ENCODE measurements around the gene ACY1.
"Not testable (repeated sequence)": the region's sequence is repeated elsewhere in the genome, so short reads cannot be mapped to it uniquely, and the experiment has no call there.

ACY1 gene

GRCh38 chr3:51983578-51984268, 388 bp downstream of the ACY1 start:
- DNase-seq (ENCODE audit: low spot score) = no peak

- DNase-seq (ENCODE audit: low spot score) = no peak
These were observed 923 bp downstream of the ACY1 start for GRCh38 chr3:51984269-51984647.

GRCh38 chr3:51985063-51985462, 1.7 kb downstream of the ACY1 start:
- DNase-seq (ENCODE audit: low spot score) = no peak

- DNase-seq (ENCODE audit: low spot score) = no peak
These were observed 2.9 kb downstream of the ACY1 start for GRCh38 chr3:51986010-51986947.

GRCh38 chr3:51987568-51987967, 4.2 kb downstream of the ACY1 start:
- DNase-seq (ENCODE audit: low spot score) = no peak

- no peak for DNase-seq (ENCODE audit: low spot score)
These were observed 5.2 kb downstream of the ACY1 start for GRCh38 chr3:51988286-51989146.

- not testable (repeated sequence) for DNase-seq (ENCODE audit: low spot score)
These were observed 7.2 kb downstream of the ACY1 start for GRCh38 chr3:51990501-51990971.

GRCh38 chr3:51992017-51992682, 8.8 kb downstream of the ACY1 start:
- DNase-seq (ENCODE audit: low spot score) = no peak

GRCh38 chr3:51993657-51994056, 10.3 kb downstream of the ACY1 start:
- DNase-seq (ENCODE audit: low spot score) = not testable (repeated sequence)

GRCh38 chr3:51994530-51994929, 11.2 kb downstream of the ACY1 start:
- no peak for DNase-seq (ENCODE audit: low spot score)

- peak; percentile 95 for DNase-seq (ENCODE audit: low spot score)
These were observed 12.2 kb downstream of the ACY1 start, which contains the start of gene RPL29 for GRCh38 chr3:51995346-51996163. TSS of gene RPL29 (minus strand) at chr3:51995895. CDS start at chr3:51995461, 434 bp downstream.

GRCh38 chr3:51997172-51997571, 13.8 kb downstream of the ACY1 start:
- DNase-seq (ENCODE audit: low spot score) = no peak

GRCh38 chr3:51997935-51998596, 14.7 kb downstream of the ACY1 start:
- DNase-seq (ENCODE audit: low spot score) = no peak

- no peak for DNase-seq (ENCODE audit: low spot score)
These were observed 15.4 kb downstream of the ACY1 start for GRCh38 chr3:51998774-51999173.

GRCh38 chr3:51999846-52000245, 16.5 kb downstream of the ACY1 start:
- DNase-seq (ENCODE audit: low spot score) = no peak

- peak; percentile 79 for DNase-seq (ENCODE audit: low spot score)
These were observed 18.2 kb downstream of the ACY1 start for GRCh38 chr3:52001443-52001974.

GRCh38 chr3:52002748-52003147, 19.4 kb downstream of the ACY1 start:
- DNase-seq (ENCODE audit: low spot score) = no peak

- DNase-seq (ENCODE audit: low spot score) = no peak
These were observed 20.9 kb downstream of the ACY1 start for GRCh38 chr3:52004163-52004787.

GRCh38 chr3:52004906-52005395, 21.6 kb downstream of the ACY1 start:
- DNase-seq (ENCODE audit: low spot score) = no peak

Measured in activated CD4-positive, alpha-beta T cell treated with anti-CD3 and anti-CD28 coated beads, Interleukin-2, Interleukin-4, amounts not matched to agents 100 ng/mL and 50 ng/mL, durations not matched to agents 16 hours and 8 hours (primary cell).